ENCODE measurements around the gene NHP2. TPM values are rescaled to one million over a fixed set of nuclear protein-coding genes. Genes with fewer than 3 reads are reported as not detected.

The NHP2 gene
- total RNA-seq, 4 donors from 2014 or later, result 104 to 161 (median 138) TPM

- TF ChIP-seq CTCF (IDR thresholded peaks at IDR 0.05; ENCODE audit: low read depth), result no peak
Observed at GRCh38 chr5:178170455-178170854, 16.8 kb upstream of the NHP2 start.

GRCh38 chr5:178165581-178165980 is 11.9 kb upstream of the NHP2 start:
- TF ChIP-seq CTCF (IDR thresholded peaks at IDR 0.05; ENCODE audit: low read depth), result no peak

GRCh38 chr5:178163772-178164735 is 10.4 kb upstream of the NHP2 start:
- TF ChIP-seq CTCF (IDR thresholded peaks at IDR 0.05; ENCODE audit: low read depth), result no peak

GRCh38 chr5:178162481-178162880 is 8.8 kb upstream of the NHP2 start:
- TF ChIP-seq CTCF (IDR thresholded peaks at IDR 0.05; ENCODE audit: low read depth), result no peak

- no peak for TF ChIP-seq CTCF (IDR thresholded peaks at IDR 0.05; ENCODE audit: low read depth)
Observed at GRCh38 chr5:178160176-178160575, 6.5 kb upstream of the NHP2 start.

- no peak for TF ChIP-seq CTCF (IDR thresholded peaks at IDR 0.05; ENCODE audit: low read depth)
Observed at GRCh38 chr5:178155065-178155464, 1.4 kb upstream of the NHP2 start.

- no peak for TF ChIP-seq CTCF (IDR thresholded peaks at IDR 0.05; ENCODE audit: low read depth)
Observed at GRCh38 chr5:178152491-178153444, 917 bp downstream of the NHP2 start.

All from subcutaneous adipose tissue (tissue), 4 donors.